Activated naive CD8-positive, alpha-beta T cell treated with anti-CD3 and anti-CD28 coated beads for 36 hours (primary cell): ENCODE data around the gene MARF1. TPM values are rescaled to one million over a fixed set of nuclear protein-coding genes. Genes with fewer than 3 reads are reported as not detected.
"Not testable (repeated sequence)": the region's sequence is repeated elsewhere in the genome, so short reads cannot be mapped to it uniquely, and the experiment has no call there.

Experiments
- DNase-seq: peaks from one replicate; pipeline ENCODE4 v3.0.0; 2021
- H3K27ac Mint-ChIP-seq: one replicate; pipeline ENCODE4 v1.8.0; 2022; ENCODE audit warnings: mild to moderate bottlenecking, moderate library complexity, mixed read lengths
- H3K27me3 Mint-ChIP-seq: one replicate; pipeline ENCODE4 v1.8.0; 2022; ENCODE audit warnings: mild to moderate bottlenecking, mixed read lengths
- H3K36me3 Mint-ChIP-seq: one replicate; pipeline ENCODE4 v1.8.0; 2021; ENCODE audit warnings: mild to moderate bottlenecking, mixed read lengths
- H3K4me1 Mint-ChIP-seq: one replicate; pipeline ENCODE4 v1.8.0; 2021; ENCODE audit warnings: mixed read lengths
- H3K4me3 Mint-ChIP-seq: one replicate; pipeline ENCODE4 v1.8.0; 2022; ENCODE audit warnings: mild to moderate bottlenecking, moderate library complexity, mixed read lengths
- H3K9me3 Mint-ChIP-seq: one replicate; pipeline ENCODE4 v1.8.0; 2022; ENCODE audit warnings: mixed read lengths
- total RNA-seq, 2 experiments: library from RNA; stranded (reverse); gene quantifications; one replicate each; pipeline ENCODE4 v1.2.3, GENCODE V29; 2021

MARF1 gene
- total RNA-seq, 2 experiments from 2014 or later = 51.0 to 52.1 TPM

GRCh38 chr16:15559176-15559575 is 83.8 kb downstream of the MARF1 start:
- no peaks in the 10 kb centered on the region for H3K27me3 Mint-ChIP-seq
- peaks cover 2% of the 10 kb centered on the region for H3K4me1 Mint-ChIP-seq
- no peak for DNase-seq
- no peak overlapping the region for H3K4me3 Mint-ChIP-seq
- H3K9me3 Mint-ChIP-seq = peaks cover 8% of the 10 kb centered on the region
- no peak overlapping the region for H3K27ac Mint-ChIP-seq
- H3K36me3 Mint-ChIP-seq = peaks cover 12% of the 10 kb centered on the region

- Mint-ChIP-seq H3K4me3 (no peak overlapping the region), H3K27me3 (no peaks in the 10 kb centered on the region), H3K36me3 (peaks cover 4% of the 10 kb centered on the region), H3K27ac (no peak overlapping the region), H3K9me3 (no peaks in the 10 kb centered on the region), H3K4me1 (peaks cover 9% of the 10 kb centered on the region)
- DNase-seq = no peak
Observed at GRCh38 chr16:15557258-15557657, 85.7 kb downstream of the MARF1 start.

- Mint-ChIP-seq H3K36me3 (peaks cover 4% of the 10 kb centered on the region), H3K9me3 (no peaks in the 10 kb centered on the region), H3K27me3 (no peaks in the 10 kb centered on the region), H3K4me3 (no peak overlapping the region), H3K27ac (no peak overlapping the region), H3K4me1 (peaks cover 9% of the 10 kb centered on the region)
- DNase-seq = no peak
Observed at GRCh38 chr16:15556130-15556529, 86.8 kb downstream of the MARF1 start.

GRCh38 chr16:15553313-15554088 is 89.5 kb downstream of the MARF1 start:
- no peak for DNase-seq
- Mint-ChIP-seq H3K36me3 (peaks cover 4% of the 10 kb centered on the region), H3K9me3 (no peaks in the 10 kb centered on the region), H3K27me3 (no peaks in the 10 kb centered on the region), H3K27ac (no peak overlapping the region), H3K4me3 (no peak overlapping the region), H3K4me1 (peaks cover 12% of the 10 kb centered on the region)

- no peak for DNase-seq
- Mint-ChIP-seq H3K4me3 (no peak overlapping the region), H3K9me3 (no peaks in the 10 kb centered on the region), H3K27me3 (no peaks in the 10 kb centered on the region), H3K4me1 (peaks cover 12% of the 10 kb centered on the region), H3K27ac (no peak overlapping the region), H3K36me3 (peaks cover 4% of the 10 kb centered on the region)
Observed at GRCh38 chr16:15552507-15552906, 90.4 kb downstream of the MARF1 start.

- DNase-seq = no peak
- H3K27me3 Mint-ChIP-seq = no peaks in the 10 kb centered on the region
- H3K36me3 Mint-ChIP-seq = no peaks in the 10 kb centered on the region
- no peaks in the 10 kb centered on the region for H3K9me3 Mint-ChIP-seq
- H3K27ac Mint-ChIP-seq = no peak overlapping the region
- no peak overlapping the region for H3K4me3 Mint-ChIP-seq
- H3K4me1 Mint-ChIP-seq = peaks cover 10% of the 10 kb centered on the region
Observed at GRCh38 chr16:15548482-15548891, 94.5 kb downstream of the MARF1 start.

- Mint-ChIP-seq H3K27ac (no peak overlapping the region), H3K4me1 (peaks cover 8% of the 10 kb centered on the region), H3K27me3 (no peaks in the 10 kb centered on the region), H3K4me3 (no peak overlapping the region), H3K36me3 (no peaks in the 10 kb centered on the region), H3K9me3 (peaks cover 3% of the 10 kb centered on the region)
- DNase-seq = no peak
Observed at GRCh38 chr16:15547768-15548096, 95.2 kb downstream of the MARF1 start.

- not testable (repeated sequence) for H3K4me3 Mint-ChIP-seq, H3K9me3 Mint-ChIP-seq, H3K36me3 Mint-ChIP-seq, H3K4me1 Mint-ChIP-seq, H3K27me3 Mint-ChIP-seq, H3K27ac Mint-ChIP-seq, DNase-seq
Observed at GRCh38 chr16:15547072-15547767, 95.7 kb downstream of the MARF1 start.

GRCh38 chr16:15545544-15545943 is 97.4 kb downstream of the MARF1 start:
- H3K27ac Mint-ChIP-seq = no peak overlapping the region
- H3K4me1 Mint-ChIP-seq = peaks cover 3% of the 10 kb centered on the region
- peaks cover 3% of the 10 kb centered on the region for H3K9me3 Mint-ChIP-seq
- no peak overlapping the region for H3K4me3 Mint-ChIP-seq
- DNase-seq = no peak
- no peaks in the 10 kb centered on the region for H3K36me3 Mint-ChIP-seq
- no peaks in the 10 kb centered on the region for H3K27me3 Mint-ChIP-seq

- no peaks in the 10 kb centered on the region for H3K27me3 Mint-ChIP-seq
- H3K36me3 Mint-ChIP-seq = no peaks in the 10 kb centered on the region
- no peak overlapping the region for H3K27ac Mint-ChIP-seq
- peaks cover 3% of the 10 kb centered on the region for H3K9me3 Mint-ChIP-seq
- H3K4me1 Mint-ChIP-seq = peaks cover 3% of the 10 kb centered on the region
- no peak for DNase-seq
- no peak overlapping the region for H3K4me3 Mint-ChIP-seq
Observed at GRCh38 chr16:15544405-15544804, 98.5 kb downstream of the MARF1 start.

Other genes starting within 250 kb of the MARF1 start
- gene MPV17L, start 247.4 kb downstream of the MARF1 start, total RNA-seq = under 1 TPM; 0.20 to 0.21 TPM
- 10 to 100 TPM; 19.9 to 24.8 TPM for gene BMERB1, start 208.6 kb downstream of the MARF1 start, total RNA-seq
- gene NDE1, start 7.1 kb upstream of the MARF1 start, total RNA-seq = 100 to 1,000 TPM; 115 to 117 TPM
- gene MYH11, start 213.9 kb upstream of the MARF1 start, total RNA-seq = not detected
- 10 to 100 TPM; 37.5 to 44.9 TPM for gene CEP20, start 245.4 kb upstream of the MARF1 start, total RNA-seq